NOMO-1 treated with DMSO at 0.1 percent for 48 hours (cell line): ENCODE measurements around the gene NUDT17.
A peak's percentile ranks its signal among the peaks of the same experiment; 100 is the strongest.

ENCODE experiments used
- DNase-seq: peaks from one replicate; lab custom pipeline; 2025; ENCODE audit not compliant: unreplicated experiment; lab: John Stamatoyannopoulos, UW

Gene NUDT17

DNA sequence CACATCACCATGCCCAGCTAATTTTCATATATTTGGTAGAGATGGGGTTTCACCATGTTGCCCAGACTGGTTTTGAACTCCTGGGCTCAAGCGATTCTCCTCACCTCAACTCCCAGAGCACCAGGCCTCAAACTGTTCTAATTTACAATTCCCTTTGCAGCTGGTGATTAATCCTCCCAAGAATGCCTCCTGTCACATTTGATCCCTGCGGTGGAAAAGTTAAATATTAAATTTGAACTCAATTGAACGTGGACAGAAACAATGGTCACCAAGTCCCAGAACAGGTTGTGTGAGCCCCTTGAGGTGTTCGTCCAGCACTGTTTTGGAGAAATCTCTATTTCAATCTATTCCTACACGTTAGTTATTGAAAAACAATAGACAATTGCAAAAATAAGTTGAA is 42.2 kb downstream of the NUDT17 start:
- no peak for DNase-seq

DNA sequence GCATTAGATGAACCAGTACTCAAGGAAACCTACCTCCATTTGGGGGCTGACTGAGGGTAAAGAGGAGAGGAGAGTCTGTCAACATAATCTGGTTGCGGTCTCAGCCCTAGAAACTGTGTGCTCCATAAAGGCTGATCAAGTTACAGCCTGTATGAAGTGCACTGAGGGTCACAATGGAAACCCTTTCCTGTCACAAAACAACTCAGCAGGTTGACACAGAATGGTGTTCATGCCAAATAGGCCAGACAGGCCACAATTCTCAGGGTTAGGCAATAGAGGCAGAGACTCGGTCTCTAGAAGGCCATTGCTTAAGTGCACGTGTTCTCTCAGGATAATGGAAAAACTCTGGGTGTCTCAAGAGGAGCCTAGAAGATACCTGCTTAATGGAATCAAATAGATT is 44.3 kb downstream of the NUDT17 start:
- no peak for DNase-seq

DNA sequence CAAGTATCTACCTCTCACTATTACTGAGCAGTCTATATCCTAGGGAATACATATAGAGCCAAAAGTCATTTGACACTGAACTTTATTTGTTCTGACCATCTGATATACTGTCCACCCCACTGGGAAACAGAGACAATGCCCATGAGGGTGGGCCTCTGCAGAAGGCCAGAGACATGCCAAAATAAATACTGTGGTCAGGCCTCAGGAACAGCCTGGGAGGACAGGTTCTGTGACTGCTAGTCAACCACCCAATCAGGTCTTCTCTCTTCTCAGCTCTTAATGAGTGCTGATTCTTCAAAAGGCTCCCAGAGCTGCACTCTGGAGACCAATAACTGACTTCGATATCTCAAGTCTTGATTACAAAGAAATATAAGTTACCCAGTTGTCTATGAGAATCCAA is 45.7 kb downstream of the NUDT17 start:
- no peak for DNase-seq

DNA sequence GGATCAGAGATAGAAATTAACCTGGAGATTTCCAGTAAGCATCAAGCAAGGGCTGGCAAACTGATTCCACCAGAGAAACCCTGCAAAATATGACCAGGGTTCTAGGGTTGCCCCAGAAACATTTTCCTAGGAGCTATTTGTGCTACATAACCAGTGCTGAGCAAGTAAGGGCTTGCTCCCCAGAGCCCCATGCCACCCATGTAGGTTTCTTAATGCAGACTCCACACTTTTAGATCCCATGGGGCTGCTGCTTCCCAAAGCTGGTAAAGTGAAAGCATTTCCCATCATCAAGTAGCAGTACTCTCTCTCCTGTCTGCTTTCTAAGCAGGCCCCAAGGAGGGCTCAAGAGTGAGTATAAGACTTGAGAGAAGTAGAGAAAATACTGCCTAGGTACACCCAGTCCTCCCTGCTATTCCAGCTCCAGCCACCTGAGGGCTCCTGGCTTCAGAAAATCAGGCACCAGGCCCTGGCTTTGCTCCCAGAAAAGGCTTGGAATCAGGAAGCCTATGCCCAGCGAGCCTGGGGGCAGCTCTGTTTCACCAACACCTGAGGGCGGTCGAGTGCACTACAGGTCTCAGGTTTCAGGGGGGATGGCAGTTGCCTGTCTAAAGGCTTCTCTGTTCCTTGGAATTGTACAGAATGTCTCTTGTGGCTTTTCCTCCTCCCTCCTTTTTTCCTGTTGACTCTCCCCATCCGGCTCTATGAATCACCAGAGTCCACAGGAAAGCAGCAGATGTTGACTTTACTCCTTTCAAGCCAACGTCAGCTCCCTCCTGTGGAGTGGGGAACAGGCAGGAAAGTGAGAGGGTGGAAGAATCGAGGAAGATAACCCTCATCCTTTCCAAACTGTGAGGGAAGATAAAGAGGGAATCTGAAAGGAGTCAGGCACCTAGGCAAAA is 46.4 kb downstream of the NUDT17 start:
- peak; percentile 30 for DNase-seq

DNA sequence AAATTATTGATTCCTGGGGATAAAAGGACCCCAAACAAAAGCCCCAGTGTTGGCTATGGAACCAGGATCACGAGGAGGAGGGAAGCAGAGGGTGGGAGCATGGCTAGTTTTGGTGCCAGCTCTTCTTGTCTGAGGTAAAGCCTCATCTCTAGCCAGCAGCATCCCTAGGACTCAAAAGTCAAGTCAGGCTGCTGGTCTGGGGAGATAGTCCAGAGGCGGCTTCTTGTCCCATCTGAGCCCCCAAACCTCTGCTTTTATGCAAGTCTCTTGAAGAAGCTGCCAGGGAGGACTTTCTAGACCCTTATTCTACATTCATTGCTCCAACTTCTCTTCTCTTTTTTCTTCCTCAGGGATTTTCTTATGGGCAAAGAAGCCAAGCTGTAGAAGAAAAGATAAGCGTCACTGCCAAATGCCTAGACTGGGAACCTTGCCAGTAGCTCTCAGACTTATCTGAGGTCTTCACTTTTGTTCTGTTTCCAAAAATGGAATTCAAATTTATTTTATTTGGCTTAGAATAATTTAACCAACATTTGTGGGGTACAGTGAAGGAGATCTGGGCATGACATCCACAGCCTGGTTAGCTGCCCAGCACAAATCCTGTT is 47.2 kb downstream of the NUDT17 start:
- no peak for DNase-seq

DNA sequence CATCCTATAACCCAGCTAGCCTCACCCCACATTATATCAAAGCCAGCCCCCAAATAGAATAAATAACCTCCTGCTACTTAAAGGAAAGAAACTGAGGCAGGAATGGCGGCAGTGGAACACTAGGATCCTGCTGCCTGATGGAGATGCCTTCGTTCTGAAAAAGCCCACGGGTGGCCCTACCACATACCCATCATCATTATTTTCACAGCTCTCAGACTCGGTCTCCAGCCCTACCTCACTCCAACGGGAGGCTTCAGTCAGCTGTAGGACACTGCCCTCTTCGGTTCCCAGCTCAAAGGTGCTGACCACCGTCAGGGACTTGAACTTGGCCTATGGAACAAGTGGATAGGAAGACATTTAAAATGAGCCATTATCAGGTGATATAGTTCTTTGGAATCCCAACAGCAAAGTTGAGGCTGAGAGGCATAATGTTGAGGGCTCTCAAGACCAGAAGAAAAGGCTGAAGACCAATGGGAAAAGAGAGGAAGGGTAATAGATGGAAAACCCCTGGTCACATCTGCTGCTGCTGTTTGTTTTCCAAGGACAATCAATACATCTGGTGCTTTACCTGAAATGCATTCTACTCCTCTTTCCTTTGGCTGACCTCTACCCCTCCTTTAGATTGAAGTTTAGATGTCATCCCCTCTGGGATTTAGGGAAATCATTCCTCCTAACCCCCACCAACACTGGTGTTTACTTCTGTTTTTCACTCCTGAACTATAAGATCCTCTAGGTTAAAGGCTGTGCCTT is 48.1 kb downstream of the NUDT17 start:
- DNase-seq: no peak

DNA sequence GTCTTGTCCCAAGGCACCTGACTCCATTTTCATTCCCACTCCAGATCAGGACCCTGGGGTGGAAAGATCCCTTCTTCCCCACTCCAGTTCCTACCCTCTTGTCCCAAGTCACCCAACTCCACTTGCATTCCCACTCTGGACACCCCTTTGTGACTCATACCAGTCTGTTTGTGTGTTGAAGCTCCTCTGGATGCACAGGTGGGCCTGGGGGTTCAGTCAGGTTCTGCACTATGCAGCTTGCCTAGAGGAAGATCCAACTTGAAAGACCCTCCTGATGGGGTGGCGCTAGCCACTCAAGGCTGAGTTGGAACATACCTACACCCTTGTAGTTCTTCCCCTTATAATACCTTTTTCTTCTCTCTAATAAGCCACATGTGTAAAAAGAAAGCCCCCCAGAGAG is 50.0 kb downstream of the NUDT17 start:
- DNase-seq: no peak

DNA sequence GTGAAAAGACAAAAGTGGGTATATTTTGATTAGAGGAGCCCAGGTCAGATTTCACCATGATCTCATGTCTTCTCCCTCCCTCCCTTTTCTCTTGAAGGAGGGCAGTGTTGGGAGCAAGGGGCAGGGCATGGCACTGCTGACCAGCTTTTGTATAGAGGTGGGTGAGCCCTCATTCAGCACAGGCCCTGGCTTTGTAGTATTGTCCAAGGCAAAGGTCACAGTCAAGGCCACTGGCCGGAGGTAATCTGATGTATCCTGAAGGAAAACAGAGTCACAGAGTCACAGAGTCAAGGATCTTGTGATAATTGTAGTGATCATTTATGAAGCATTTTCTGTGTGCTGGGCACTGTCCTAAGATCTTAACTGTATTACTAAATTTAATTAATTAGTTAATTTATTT is 52.5 kb downstream of the NUDT17 start:
- no peak for DNase-seq
